ENCODE data around the gene PIK3CB. TPM values are rescaled to one million over a fixed set of nuclear protein-coding genes. Genes with fewer than 3 reads are reported as not detected.
"Not testable (repeated sequence)": the region's sequence is repeated elsewhere in the genome, so short reads cannot be mapped to it uniquely, and the experiment has no call there.

The PIK3CB gene
- polyA plus RNA-seq, 1 experiment, result 4.9 TPM

- TF ChIP-seq CTCF (IDR thresholded peaks at IDR 0.05; ENCODE audit: insufficient read depth, low read depth, low read length), result no peak
- ChIA-PET CTCF (interaction anchor here (0.7 to 1.5 kb wide), 3 partner anchors 10 to 396 kb away, joined by 3 to 4 read pairs (median 4); no protein-coding TSS in a partner anchor), POLR2A (no interaction called here)
- Histone ChIP-seq H3K4me3 (ENCODE audit: low read depth, low read length) (no peak overlapping the region), H3K36me3 (ENCODE audit: control insufficient read depth, insufficient read depth, low read length) (0 out of 2 replicates have a peak, but pooled peaks cover 3% of the 10 kb centered on the region), H3K27me3 (ENCODE audit: control insufficient read depth, insufficient read depth, low read length) (no peaks in the 10 kb centered on the region)
- no peak for DNase-seq (ENCODE audit: low read depth)
These were observed 152.1 kb downstream of the PIK3CB start for GRCh38 chr3:138682648-138683047.

- ChIA-PET CTCF (interaction anchor here (1.5 kb wide), 1 partner anchor 234 kb away, joined by 4 read pairs; no protein-coding TSS in a partner anchor), POLR2A (no interaction called here)
- DNase-seq (ENCODE audit: low read depth), result no peak
- TF ChIP-seq CTCF (IDR thresholded peaks at IDR 0.05; ENCODE audit: insufficient read depth, low read depth, low read length), result no peak
- Histone ChIP-seq H3K27me3 (ENCODE audit: control insufficient read depth, insufficient read depth, low read length) (no peaks in the 10 kb centered on the region), H3K36me3 (ENCODE audit: control insufficient read depth, insufficient read depth, low read length) (0 out of 2 replicates have a peak, but pooled peaks cover 3% of the 10 kb centered on the region), H3K4me3 (ENCODE audit: low read depth, low read length) (no peak overlapping the region)
These were observed 153.1 kb downstream of the PIK3CB start for GRCh38 chr3:138681463-138682220.

GRCh38 chr3:138680974-138681373 lies 153.8 kb downstream of the PIK3CB start:
- H3K4me3 ChIP-seq (ENCODE audit: low read depth, low read length); H3K27me3 ChIP-seq (ENCODE audit: control insufficient read depth, insufficient read depth, low read length); POLR2A ChIA-PET; DNase-seq (ENCODE audit: low read depth); H3K36me3 ChIP-seq (ENCODE audit: control insufficient read depth, insufficient read depth, low read length); CTCF ChIA-PET: not testable (repeated sequence)

- TF ChIP-seq CTCF (IDR thresholded peaks at IDR 0.05; ENCODE audit: insufficient read depth, low read depth, low read length), result no peak
- DNase-seq (ENCODE audit: low read depth), result no peak
- no peaks in the 10 kb centered on the region for H3K27me3 ChIP-seq (ENCODE audit: control insufficient read depth, insufficient read depth, low read length)
- H3K36me3 ChIP-seq (ENCODE audit: control insufficient read depth, insufficient read depth, low read length), result 0 out of 2 replicates have a peak, but pooled peaks cover 3% of the 10 kb centered on the region
- ChIA-PET CTCF (interaction anchor here (1.0 to 1.7 kb wide), 3 partner anchors 13 to 236 kb away, joined by 3 to 5 read pairs (median 3); partner anchors contain the start of gene CEP70), POLR2A (no interaction called here)
- no peak overlapping the region for H3K4me3 ChIP-seq (ENCODE audit: low read depth, low read length)
These were observed 155.8 kb downstream of the PIK3CB start for GRCh38 chr3:138678874-138679392.

- Histone ChIP-seq H3K36me3 (ENCODE audit: control insufficient read depth, insufficient read depth, low read length) (0 out of 2 replicates have a peak, but pooled peaks cover 3% of the 10 kb centered on the region), H3K4me3 (ENCODE audit: low read depth, low read length) (no peak overlapping the region), H3K27me3 (ENCODE audit: control insufficient read depth, insufficient read depth, low read length) (no peaks in the 10 kb centered on the region)
- CTCF ChIA-PET, result interaction anchor here (1.0 to 1.7 kb wide), 2 partner anchors 14 to 237 kb away, joined by 3 to 5 read pairs; no protein-coding TSS in a partner anchor
- POLR2A ChIA-PET, result no interaction called here
- no peak for TF ChIP-seq CTCF (IDR thresholded peaks at IDR 0.05; ENCODE audit: insufficient read depth, low read depth, low read length)
- no peak for DNase-seq (ENCODE audit: low read depth)
These were observed 156.6 kb downstream of the PIK3CB start for GRCh38 chr3:138678086-138678485.

Data from BJ (cell line).